Smooth muscle cell (in vitro differentiated cells): ENCODE data around the gene IGF1R. TPM values are rescaled to one million over a fixed set of nuclear protein-coding genes. Genes with fewer than 3 reads are reported as not detected.
A peak's percentile ranks its signal among the peaks of the same experiment; 100 is the strongest.

Experiments
- DNase-seq: peaks from one replicate; lab custom pipeline; 2025; ENCODE audit not compliant: unreplicated experiment; lab: John Stamatoyannopoulos, UW
- H2AFZ ChIP-seq: fragments of 200-600 bp; sonication (generic); 2 replicates; pipeline ENCODE4 v1.6.0; 2016; ENCODE audit warnings: antibody characterized with exemption, low read depth, mild to moderate bottlenecking
- H3F3A ChIP-seq: fragments of 200-600 bp; sonication (generic); 2 replicates; pipeline ENCODE4 v1.6.0; 2017; ENCODE audit warnings: antibody characterized with exemption, low read depth
- H3K27ac ChIP-seq: fragments of 200-600 bp; sonication (generic); 2 replicates; pipeline ENCODE4 v1.5.1; 2016; ENCODE audit warnings: low read depth, mild to moderate bottlenecking
- H3K27me3 ChIP-seq: fragments of 200-600 bp; sonication (generic); 2 replicates; pipeline ENCODE4 v1.6.1; 2016; ENCODE audit warnings: low read depth, mild to moderate bottlenecking
- H3K36me3 ChIP-seq: fragments of 200-600 bp; sonication (generic); 2 replicates; pipeline ENCODE4 v1.5.1; 2016; ENCODE audit warnings: low read depth
- H3K4me1 ChIP-seq: fragments of 200-600 bp; sonication (generic); 2 replicates; pipeline ENCODE4 v1.5.1; 2016; ENCODE audit warnings: low read depth
- H3K4me2 ChIP-seq: fragments of 200-600 bp; sonication (generic); 2 replicates; pipeline ENCODE4 v1.6.0; 2016; ENCODE audit warnings: mild to moderate bottlenecking
- H3K4me3 ChIP-seq: fragments of 200-600 bp; sonication (generic); 2 replicates; pipeline ENCODE4 v1.5.1; 2016; ENCODE audit warnings: mild to moderate bottlenecking
- H3K79me2 ChIP-seq: fragments of 200-600 bp; sonication (generic); 2 replicates; pipeline ENCODE4 v1.6.0; 2016; ENCODE audit warnings: low read depth, mild to moderate bottlenecking
- H3K9ac ChIP-seq: fragments of 200-600 bp; sonication (generic); 2 replicates; pipeline ENCODE4 v1.6.0; 2016; ENCODE audit warnings: low read depth
- H3K9me3 ChIP-seq: fragments of 200-600 bp; sonication (generic); replicated peaks from 2 replicates; pipeline ENCODE4 v1.5.1; 2016; ENCODE audit warnings: low read depth
- H4K20me1 ChIP-seq: fragments of 200-600 bp; sonication (generic); 2 replicates; pipeline ENCODE4 v1.6.0; 2016; ENCODE audit warnings: low read depth
- WGBS: methylation state at CpG from one replicate; pipeline ENCODE4 v1.1.7; 2016; ENCODE audit warnings: low lambda C conversion rate; 5-methylcytosine and 5-hydroxymethylcytosine counted together
- polyA plus RNA-seq: library from polyadenylated mRNA; unstranded; fragments of >200 nt; fragmentation: Nextera tagmentation; extraction: Ambion mirVana; gene quantifications from 2 replicates; pipeline ENCODE4 v1.2.1, GENCODE V29; 2016
- total RNA-seq: library from RNA; depleted of rRNA; stranded (reverse); fragments of >200 nt; gene quantifications from 2 replicates; pipeline ENCODE4 v1.2.3, GENCODE V29; 2014
- TF ChIP-seq, protein P1 (sequence below): fragments of 200-600 bp; sonication (generic); IDR thresholded peaks from 2 replicates; pipeline ENCODE4 v1.5.1; 2017; ENCODE audit warnings: borderline replicate concordance, mild to moderate bottlenecking, antibody characterized with exemption; ENCODE audit not compliant: insufficient read depth, poor library complexity, severe bottlenecking

The IGF1R gene
- total and polyA plus RNA-seq, 2 experiments from 2014 or later, result 14.0 to 70.2 TPM

DNA sequence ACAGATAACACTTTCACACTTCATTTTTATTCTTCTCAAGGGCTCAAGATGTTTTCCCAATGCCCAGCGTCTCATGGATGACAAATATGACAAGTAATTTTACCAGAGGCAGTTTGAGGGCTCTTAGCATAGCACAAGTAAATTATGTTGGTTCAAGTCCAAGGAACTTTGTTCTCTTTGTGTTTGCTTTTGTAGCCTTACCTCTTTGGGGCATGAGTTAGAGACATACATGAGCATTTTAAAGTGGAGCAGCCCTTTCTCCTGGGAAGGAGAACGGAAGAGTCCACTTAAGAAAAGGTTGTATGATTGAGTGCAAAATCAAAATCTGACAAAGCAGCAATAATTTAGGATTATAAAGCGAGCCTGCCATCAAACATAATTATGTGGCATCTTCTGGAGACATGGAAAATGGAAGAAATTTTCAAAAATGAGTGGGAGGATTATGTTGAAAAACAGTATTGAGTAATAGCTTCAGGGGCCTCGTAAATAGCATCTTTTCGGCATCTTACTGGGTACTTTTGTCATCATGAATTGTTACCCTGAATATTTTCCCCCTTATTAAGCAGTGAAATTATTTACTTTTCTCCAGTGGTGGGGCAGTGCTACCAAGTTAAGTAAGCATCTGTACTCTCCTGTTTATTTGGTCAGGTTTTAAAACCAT lies 293.4 kb downstream of the IGF1R start:
- WGBS, result 83% methylated on average over 5 of the region's 5 CpGs
- no peaks in the 10 kb centered on the region for H3K79me2 ChIP-seq
- no peak overlapping the region for H3K4me2 ChIP-seq
- H3K4me1 ChIP-seq, result no peaks in the 10 kb centered on the region
- no peak overlapping the region for H2AFZ ChIP-seq
- H3K27ac ChIP-seq, result peak overlapping the region; percentile 50
- no peaks in the 10 kb centered on the region for H3F3A ChIP-seq
- no peak for DNase-seq
- no peaks in the 10 kb centered on the region for H3K27me3 ChIP-seq
- peaks cover 10% of the 10 kb centered on the region for H4K20me1 ChIP-seq
- no peak overlapping the region for H3K4me3 ChIP-seq
- H3K9ac ChIP-seq, result no peak overlapping the region
- TF ChIP-seq, protein P1, sequence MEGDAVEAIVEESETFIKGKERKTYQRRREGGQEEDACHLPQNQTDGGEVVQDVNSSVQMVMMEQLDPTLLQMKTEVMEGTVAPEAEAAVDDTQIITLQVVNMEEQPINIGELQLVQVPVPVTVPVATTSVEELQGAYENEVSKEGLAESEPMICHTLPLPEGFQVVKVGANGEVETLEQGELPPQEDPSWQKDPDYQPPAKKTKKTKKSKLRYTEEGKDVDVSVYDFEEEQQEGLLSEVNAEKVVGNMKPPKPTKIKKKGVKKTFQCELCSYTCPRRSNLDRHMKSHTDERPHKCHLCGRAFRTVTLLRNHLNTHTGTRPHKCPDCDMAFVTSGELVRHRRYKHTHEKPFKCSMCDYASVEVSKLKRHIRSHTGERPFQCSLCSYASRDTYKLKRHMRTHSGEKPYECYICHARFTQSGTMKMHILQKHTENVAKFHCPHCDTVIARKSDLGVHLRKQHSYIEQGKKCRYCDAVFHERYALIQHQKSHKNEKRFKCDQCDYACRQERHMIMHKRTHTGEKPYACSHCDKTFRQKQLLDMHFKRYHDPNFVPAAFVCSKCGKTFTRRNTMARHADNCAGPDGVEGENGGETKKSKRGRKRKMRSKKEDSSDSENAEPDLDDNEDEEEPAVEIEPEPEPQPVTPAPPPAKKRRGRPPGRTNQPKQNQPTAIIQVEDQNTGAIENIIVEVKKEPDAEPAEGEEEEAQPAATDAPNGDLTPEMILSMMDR, result no peak
- peaks cover 23% of the 10 kb centered on the region for H3K36me3 ChIP-seq
- no peaks in the 10 kb centered on the region for H3K9me3 ChIP-seq

DNA sequence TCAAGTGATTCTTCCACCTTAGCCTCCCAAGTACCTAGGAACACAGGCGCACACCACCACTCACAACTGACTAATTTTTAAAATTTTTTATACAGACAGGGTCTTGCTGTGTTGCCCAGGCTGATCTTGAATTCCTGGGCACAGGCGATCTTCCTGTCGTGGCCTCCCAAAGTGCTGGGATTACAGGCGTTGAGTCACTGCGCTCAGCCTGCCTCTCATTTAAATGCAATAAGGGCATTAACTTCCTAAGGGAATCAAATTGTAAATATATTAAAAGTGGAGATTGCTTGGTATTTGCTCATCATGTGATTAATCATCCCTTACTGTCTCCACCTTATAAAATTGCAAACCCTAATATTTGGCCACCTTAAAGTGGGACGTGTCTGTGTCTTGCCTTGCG lies 294.1 kb downstream of the IGF1R start:
- no peaks in the 10 kb centered on the region for H3K27me3 ChIP-seq
- no peaks in the 10 kb centered on the region for H3F3A ChIP-seq
- H3K9me3 ChIP-seq, result no peaks in the 10 kb centered on the region
- H4K20me1 ChIP-seq, result peaks cover 13% of the 10 kb centered on the region
- no peak for DNase-seq
- no peak overlapping the region for H3K4me3 ChIP-seq
- H3K36me3 ChIP-seq, result peaks cover 23% of the 10 kb centered on the region
- no peaks in the 10 kb centered on the region for H3K79me2 ChIP-seq
- no peak overlapping the region for H2AFZ ChIP-seq
- no peak overlapping the region for H3K4me2 ChIP-seq
- no peaks in the 10 kb centered on the region for H3K4me1 ChIP-seq
- TF ChIP-seq, protein P1, result no peak
- no peak overlapping the region for H3K9ac ChIP-seq
- H3K27ac ChIP-seq, result peak overlapping the region; percentile 50
- 70% methylated on average over 7 of the region's 7 CpGs for WGBS

DNA sequence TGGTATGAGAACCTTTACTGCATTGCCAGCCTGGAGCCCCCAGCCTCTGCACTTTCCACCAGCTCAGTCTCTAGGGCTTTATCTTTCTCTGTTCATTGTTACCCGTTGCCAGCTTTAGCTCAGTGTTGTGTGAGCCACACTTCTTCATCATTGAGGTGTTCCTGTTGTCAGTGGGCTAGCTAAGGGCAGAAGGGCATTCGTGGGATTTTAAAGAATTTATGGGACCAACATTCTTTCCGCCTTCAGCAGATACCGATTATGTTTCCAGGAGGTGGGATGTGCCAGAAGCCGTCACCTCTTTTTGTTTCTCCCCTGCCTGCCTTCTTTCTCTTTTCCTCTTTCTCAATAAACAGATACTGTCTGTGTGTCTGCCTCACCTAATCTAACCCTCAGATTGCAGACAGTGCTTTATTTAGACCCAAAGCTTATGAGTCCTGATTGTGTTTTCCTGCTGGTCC lies 294.7 kb downstream of the IGF1R start:
- no peaks in the 10 kb centered on the region for H3K4me1 ChIP-seq
- H4K20me1 ChIP-seq, result peaks cover 13% of the 10 kb centered on the region
- H3K27me3 ChIP-seq, result no peaks in the 10 kb centered on the region
- no peaks in the 10 kb centered on the region for H3F3A ChIP-seq
- no peak overlapping the region for H3K4me2 ChIP-seq
- no peak overlapping the region for H2AFZ ChIP-seq
- H3K9me3 ChIP-seq, result no peaks in the 10 kb centered on the region
- H3K27ac ChIP-seq, result peak overlapping the region; percentile 50
- TF ChIP-seq, protein P1, result no peak
- H3K36me3 ChIP-seq, result peaks cover 20% of the 10 kb centered on the region
- no peaks in the 10 kb centered on the region for H3K79me2 ChIP-seq
- DNase-seq, result no peak
- H3K4me3 ChIP-seq, result no peak overlapping the region
- peak overlapping the region; percentile 40 for H3K9ac ChIP-seq
- WGBS, result 49% methylated on average over 5 of the region's 5 CpGs
